Activated naive CD4-positive, alpha-beta T cell treated with anti-CD3 and anti-CD28 coated beads for 36 hours (primary cell): ENCODE measurements around the gene ATP4B. TPM values are rescaled to one million over a fixed set of nuclear protein-coding genes. Genes with fewer than 3 reads are reported as not detected.

ENCODE experiments used
- CTCF ChIA-PET: fragments of 350-600 bp; sonication (Branson Sonifier 250); formaldehyde crosslinking; loops from one replicate; lab custom pipeline; 2021; ENCODE audit warnings: antibody characterized with exemption; lab: Charles Lee
- DNase-seq: peaks from one replicate; pipeline ENCODE4 v3.0.0-alpha.2; 2020
- H3K27ac Mint-ChIP-seq: one replicate; pipeline ENCODE4 v1.8.0; 2021; ENCODE audit warnings: mild to moderate bottlenecking, mixed read lengths
- H3K27me3 Mint-ChIP-seq: one replicate; pipeline ENCODE4 v1.8.0; 2021; ENCODE audit warnings: low read depth, mixed read lengths
- H3K36me3 Mint-ChIP-seq: one replicate; pipeline ENCODE4 v1.8.0; 2021; ENCODE audit warnings: low read depth, mixed read lengths
- H3K4me1 Mint-ChIP-seq: one replicate; pipeline ENCODE4 v1.8.0; 2021; ENCODE audit warnings: low read depth, mixed read lengths
- H3K4me3 Mint-ChIP-seq: one replicate; pipeline ENCODE4 v1.8.0; 2021; ENCODE audit warnings: mild to moderate bottlenecking, moderate library complexity, mixed read lengths
- H3K9me3 Mint-ChIP-seq: one replicate; pipeline ENCODE4 v1.8.0; 2021; ENCODE audit warnings: mixed read lengths
- intact Hi-C: fragments of 100-400 bp; cut with micrococcal nuclease; formaldehyde crosslinking; loops from one replicate; pipeline ENCODE4 v1.15.1; 2023
- total RNA-seq, 2 experiments: library from RNA; stranded (reverse); gene quantifications; one replicate each; pipeline ENCODE4 v1.2.3, GENCODE V29; 2021

Gene ATP4B
- total RNA-seq, 2 experiments from 2014 or later: not detected

DNA sequence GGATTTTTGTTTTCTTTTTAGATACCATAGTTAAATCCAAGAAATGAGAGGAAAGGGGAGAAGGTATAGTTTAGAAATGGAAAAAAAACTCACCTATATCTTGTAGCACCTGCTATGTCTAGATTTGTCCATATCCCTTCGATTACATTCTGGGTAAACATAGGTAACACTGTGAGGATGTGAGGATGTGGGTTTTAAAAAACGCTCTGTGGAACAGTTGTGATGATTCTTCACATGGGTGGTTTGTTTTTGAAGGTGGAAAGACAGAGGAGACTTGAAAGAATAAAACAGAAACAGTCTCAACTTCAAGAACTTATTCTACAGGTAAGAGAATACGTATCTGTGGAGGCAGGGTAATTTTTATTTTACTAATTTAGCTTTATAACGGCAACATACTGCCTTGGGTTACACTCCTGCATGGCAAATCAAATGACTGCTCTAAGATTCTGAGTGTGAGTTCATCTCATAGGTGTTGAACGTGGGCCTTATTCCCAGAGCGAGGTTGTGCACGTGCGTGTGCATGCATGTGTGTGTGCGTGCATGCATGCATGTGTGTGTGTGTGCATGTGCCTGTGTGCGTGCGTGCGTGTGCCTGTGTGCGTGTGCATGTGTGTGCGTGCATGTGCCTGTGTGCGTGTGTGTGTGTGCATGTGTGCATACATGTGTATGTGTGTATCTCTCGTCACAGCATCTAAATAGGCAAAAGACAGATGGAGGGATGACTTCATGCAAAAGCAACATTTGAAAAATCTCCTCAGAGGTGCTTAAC, 23.5 kb downstream of the ATP4B start:
- Mint-ChIP-seq H3K9me3 (no peaks in the 10 kb centered on the region), H3K4me3 (no peak overlapping the region), H3K27ac (peak overlapping the region; percentile 41), H3K4me1 (peaks cover 34% of the 10 kb centered on the region), H3K36me3 (peaks cover 73% of the 10 kb centered on the region), H3K27me3 (no peaks in the 10 kb centered on the region)
- CTCF ChIA-PET: no interaction called here
- intact Hi-C loops: no loop called here
- no peak for DNase-seq

DNA sequence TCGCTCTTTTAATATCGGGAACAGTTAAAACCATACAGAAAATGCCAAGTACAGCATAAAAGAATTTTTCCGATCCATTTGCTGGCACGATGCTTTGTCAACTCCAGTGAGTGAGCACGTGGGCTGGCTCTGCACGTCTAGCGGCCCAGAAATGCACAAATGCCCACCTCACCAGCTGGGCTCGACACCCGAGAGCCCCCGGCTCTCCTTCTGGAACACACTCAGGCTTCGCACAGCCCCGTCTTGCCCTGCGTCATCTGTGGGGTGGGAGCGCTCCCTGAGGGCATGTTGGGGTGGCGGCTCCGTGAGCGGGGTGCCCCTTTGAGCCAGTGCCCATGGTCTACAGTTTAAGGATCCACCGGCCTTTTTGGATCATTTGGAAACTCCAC, 24.5 kb downstream of the ATP4B start:
- intact Hi-C loops: no loop called here
- Mint-ChIP-seq H3K27ac (no peak overlapping the region), H3K4me1 (peaks cover 37% of the 10 kb centered on the region), H3K4me3 (no peak overlapping the region), H3K27me3 (no peaks in the 10 kb centered on the region), H3K9me3 (no peaks in the 10 kb centered on the region), H3K36me3 (peaks cover 72% of the 10 kb centered on the region)
- no peak for DNase-seq
- CTCF ChIA-PET: no interaction called here

DNA sequence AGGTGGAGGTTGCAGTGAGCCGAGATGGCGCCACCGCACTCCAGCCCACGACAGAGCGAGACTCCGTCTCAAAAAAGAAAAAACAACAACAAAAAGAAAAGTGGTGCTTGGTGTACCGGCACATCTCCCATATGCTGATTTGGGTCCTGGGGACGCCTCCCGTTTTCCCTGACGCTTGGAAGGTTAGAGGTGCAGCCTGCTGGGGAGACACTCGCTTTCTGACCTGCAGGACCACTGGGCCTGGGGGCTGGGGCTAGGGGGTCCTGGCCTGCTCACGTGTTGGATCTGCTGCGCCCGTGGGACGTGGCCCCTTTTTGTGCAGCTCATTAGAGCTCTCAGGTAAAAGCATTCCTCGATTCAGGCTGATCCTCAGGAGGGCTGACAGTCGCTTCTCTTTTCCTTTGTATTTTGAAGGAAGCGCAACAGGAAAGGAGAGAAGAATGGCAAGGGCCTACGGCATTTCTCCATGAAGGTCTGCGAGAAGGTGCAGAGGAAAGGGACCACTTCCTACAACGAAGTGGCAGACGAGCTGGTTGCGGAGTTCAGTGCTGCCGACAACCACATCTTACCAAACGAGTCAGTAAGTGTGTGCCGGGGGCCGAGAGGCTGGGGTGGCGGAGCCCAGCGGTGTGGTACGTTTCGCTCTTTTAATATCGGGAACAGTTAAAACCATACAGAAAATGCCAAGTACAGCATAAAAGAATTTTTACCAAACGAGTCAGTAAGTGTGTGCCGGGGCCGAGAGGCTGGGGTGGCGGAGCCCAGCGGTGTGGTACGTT, 25.1 kb downstream of the ATP4B start:
- intact Hi-C loops: no loop called here
- CTCF ChIA-PET: no interaction called here
- H3K36me3 Mint-ChIP-seq: peaks cover 70% of the 10 kb centered on the region

DNA sequence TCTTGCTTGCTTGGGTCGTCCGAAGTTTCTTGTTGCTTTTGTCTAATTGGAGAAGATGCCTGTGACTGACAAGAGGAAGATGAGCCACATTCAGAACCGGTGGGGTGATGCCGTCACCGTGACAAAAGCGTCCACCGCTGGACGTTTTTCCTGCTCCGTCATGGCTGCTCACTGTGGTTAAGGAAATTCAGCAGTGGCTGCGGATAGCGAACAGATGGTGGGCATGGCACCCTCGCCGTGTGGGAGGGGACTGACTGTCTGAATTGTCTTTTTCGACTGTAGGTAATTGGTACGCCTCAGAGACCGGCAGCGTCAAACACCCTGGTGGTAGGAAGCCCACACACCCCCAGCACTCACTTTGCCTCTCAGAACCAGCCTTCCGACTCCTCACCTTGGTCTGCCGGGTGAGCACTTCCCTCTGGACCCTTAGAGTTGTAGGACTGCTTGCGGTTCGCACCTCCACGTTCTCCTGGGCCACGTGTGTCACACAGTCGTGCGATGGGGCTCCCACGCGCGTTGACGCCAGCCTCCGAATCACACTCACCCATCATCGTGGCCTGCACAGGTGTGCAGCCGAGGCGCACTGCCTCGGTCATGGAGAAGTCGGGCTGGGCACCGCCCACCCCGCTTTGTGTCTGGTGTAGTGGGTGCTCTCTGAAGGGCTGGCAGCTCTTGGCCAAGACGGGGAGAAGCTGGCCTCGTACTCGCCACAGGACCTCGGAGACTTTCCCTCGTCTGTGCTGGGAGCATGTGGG, 26.5 kb downstream of the ATP4B start:
- DNase-seq: no peak
- no peak overlapping the region for H3K27ac Mint-ChIP-seq

More for the DNA sequence above, 25.1 kb downstream of the ATP4B start:
- DNase-seq: no peak
- no peaks in the 10 kb centered on the region for H3K9me3 Mint-ChIP-seq
- no peak overlapping the region for H3K27ac Mint-ChIP-seq
- H3K4me3 Mint-ChIP-seq: no peak overlapping the region
- no peaks in the 10 kb centered on the region for H3K27me3 Mint-ChIP-seq
- H3K4me1 Mint-ChIP-seq: peaks cover 38% of the 10 kb centered on the region

DNA sequence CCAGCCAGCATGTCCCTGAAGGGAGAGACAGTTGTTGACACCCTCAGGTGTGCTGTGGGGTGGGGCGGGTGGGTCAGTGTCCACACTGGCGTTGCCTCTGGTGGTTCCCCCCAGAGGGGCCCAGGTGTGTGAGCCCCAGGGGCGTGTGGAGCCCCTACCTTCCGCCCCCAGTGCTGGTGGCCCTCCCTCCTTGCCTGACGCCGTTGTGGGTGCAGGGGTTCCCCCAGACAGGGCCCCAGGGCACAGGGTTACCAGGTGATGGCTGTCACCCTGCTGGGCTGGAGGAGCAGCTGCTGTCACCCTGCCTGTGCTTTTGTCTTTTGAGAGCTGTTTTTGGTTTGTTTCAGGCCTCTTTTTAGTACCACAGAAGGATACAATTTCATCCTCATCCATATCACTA, 27.2 kb downstream of the ATP4B start:
- Mint-ChIP-seq H3K4me1 (peaks cover 39% of the 10 kb centered on the region), H3K27ac (no peak overlapping the region), H3K27me3 (no peaks in the 10 kb centered on the region), H3K36me3 (peaks cover 60% of the 10 kb centered on the region), H3K9me3 (no peaks in the 10 kb centered on the region), H3K4me3 (no peak overlapping the region)
- DNase-seq: no peak
- CTCF ChIA-PET: interaction anchor here (0.7 kb wide), 1 partner anchor 82 kb away, joined by 3 read pairs; no protein-coding TSS in a partner anchor
- intact Hi-C loops: no loop called here

More for the DNA sequence above, 26.5 kb downstream of the ATP4B start:
- H3K9me3 Mint-ChIP-seq: no peaks in the 10 kb centered on the region
- H3K36me3 Mint-ChIP-seq: peaks cover 64% of the 10 kb centered on the region
- H3K4me1 Mint-ChIP-seq: peaks cover 39% of the 10 kb centered on the region
- no peaks in the 10 kb centered on the region for H3K27me3 Mint-ChIP-seq
- intact Hi-C loops: no loop called here
- no peak overlapping the region for H3K4me3 Mint-ChIP-seq
- CTCF ChIA-PET: no interaction called here

DNA sequence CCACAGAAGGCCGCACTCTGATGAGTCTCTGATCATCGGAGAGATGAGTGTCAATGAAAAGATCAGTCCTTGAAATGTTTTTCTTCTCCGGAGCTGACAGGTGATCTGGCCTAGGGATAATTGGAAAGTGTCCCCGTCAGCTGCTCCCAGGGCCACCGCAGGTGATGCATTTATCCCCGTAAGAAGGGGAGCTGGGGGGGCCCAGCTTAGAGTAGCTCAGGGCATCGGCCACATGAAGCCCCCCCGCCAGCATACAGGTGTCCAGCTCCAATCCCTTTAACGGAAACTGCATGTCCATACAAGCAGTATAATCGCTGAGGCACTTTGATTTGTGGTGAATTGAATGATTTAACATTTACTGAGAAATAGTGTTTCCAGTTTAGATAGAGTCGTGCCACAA, 27.7 kb downstream of the ATP4B start:
- H3K27ac Mint-ChIP-seq: no peak overlapping the region
- H3K9me3 Mint-ChIP-seq: no peaks in the 10 kb centered on the region
- CTCF ChIA-PET: interaction anchor here (0.7 kb wide), 1 partner anchor 81 kb away, joined by 3 read pairs; no protein-coding TSS in a partner anchor
- no peak for DNase-seq
- peaks cover 39% of the 10 kb centered on the region for H3K4me1 Mint-ChIP-seq
- H3K4me3 Mint-ChIP-seq: no peak overlapping the region
- peaks cover 61% of the 10 kb centered on the region for H3K36me3 Mint-ChIP-seq
- intact Hi-C loops: no loop called here
- H3K27me3 Mint-ChIP-seq: no peaks in the 10 kb centered on the region

DNA sequence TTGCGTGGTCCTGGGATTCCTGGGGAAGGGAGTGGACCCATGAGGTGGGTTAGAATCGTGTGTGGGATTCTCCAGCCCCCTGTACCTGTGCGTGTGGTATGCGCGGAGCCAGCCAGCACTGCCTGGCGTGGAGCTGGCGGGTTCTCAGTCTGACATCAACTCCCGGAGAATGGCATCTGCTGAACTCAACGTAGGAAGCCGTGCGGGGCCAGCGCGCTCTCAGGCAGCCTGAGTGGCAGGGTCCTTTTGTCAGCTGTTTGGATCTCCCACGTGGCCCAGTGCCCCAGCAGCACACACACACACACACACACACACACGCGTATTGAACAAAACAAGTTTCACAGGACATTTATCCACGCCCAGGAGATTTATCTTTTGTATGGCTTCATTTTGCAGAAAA, 28.1 kb downstream of the ATP4B start:
- H3K9me3 Mint-ChIP-seq: no peaks in the 10 kb centered on the region
- no peak overlapping the region for H3K27ac Mint-ChIP-seq
- CTCF ChIA-PET: interaction anchor here (0.7 kb wide), 1 partner anchor 81 kb away, joined by 3 read pairs; no protein-coding TSS in a partner anchor
- intact Hi-C loops: no loop called here
- no peaks in the 10 kb centered on the region for H3K27me3 Mint-ChIP-seq
- H3K36me3 Mint-ChIP-seq: peaks cover 64% of the 10 kb centered on the region
- no peak overlapping the region for H3K4me3 Mint-ChIP-seq
- DNase-seq: no peak
- peaks cover 36% of the 10 kb centered on the region for H3K4me1 Mint-ChIP-seq

DNA sequence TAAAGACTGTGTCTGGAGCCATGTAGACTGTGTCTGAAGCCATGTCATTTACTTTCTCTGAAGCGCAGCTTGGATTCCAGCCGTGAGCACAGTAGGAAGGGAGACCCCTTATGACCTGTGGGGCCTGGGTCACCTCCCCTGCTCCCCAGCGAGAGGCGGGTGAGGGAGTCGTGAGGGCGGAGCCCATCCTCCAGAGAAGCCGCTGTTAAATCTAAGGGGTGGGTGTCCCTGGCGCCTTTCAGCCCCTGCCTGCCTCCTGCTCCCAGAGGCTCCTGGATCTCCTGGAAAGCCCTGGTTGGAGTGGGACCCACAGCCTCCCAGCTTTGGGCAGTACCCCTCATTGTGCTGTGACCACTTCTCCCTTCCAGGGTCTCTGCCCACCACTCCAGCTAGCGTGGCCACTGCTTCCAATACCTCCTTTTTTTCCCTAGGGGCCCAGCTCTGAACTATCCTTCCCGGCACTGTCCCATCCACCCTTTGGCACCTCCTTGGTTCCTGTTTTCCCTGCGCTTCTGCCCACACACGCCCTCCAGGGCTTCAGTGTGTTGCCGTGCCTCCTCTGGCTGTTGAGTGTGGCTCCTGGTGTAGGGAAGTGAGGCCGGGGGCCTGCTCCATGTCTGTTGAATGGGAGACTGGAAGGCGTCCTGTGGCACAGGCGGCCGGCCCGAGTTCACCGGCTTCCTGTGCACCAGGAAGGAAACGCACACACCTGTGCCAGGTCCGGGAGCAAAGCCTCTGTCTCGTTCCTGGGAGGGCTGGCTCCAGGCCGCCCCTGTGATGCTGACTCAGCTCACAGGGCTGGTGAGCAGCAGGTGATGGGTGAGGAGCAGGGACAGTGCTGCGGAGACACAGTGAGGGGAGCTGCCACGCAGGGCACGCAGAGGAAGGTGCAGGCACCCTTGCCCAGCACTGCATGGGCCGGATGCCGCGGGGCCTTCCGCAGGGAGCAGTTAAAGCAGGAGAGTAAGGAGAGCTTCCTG, 29.4 kb downstream of the ATP4B start:
- no peak overlapping the region for H3K4me3 Mint-ChIP-seq
- no peaks in the 10 kb centered on the region for H3K27me3 Mint-ChIP-seq
- peaks cover 23% of the 10 kb centered on the region for H3K4me1 Mint-ChIP-seq
- intact Hi-C loops: no loop called here
- CTCF ChIA-PET: no interaction called here
- H3K27ac Mint-ChIP-seq: no peak overlapping the region
- DNase-seq: no peak
- H3K9me3 Mint-ChIP-seq: no peaks in the 10 kb centered on the region
- peaks cover 60% of the 10 kb centered on the region for H3K36me3 Mint-ChIP-seq

DNA sequence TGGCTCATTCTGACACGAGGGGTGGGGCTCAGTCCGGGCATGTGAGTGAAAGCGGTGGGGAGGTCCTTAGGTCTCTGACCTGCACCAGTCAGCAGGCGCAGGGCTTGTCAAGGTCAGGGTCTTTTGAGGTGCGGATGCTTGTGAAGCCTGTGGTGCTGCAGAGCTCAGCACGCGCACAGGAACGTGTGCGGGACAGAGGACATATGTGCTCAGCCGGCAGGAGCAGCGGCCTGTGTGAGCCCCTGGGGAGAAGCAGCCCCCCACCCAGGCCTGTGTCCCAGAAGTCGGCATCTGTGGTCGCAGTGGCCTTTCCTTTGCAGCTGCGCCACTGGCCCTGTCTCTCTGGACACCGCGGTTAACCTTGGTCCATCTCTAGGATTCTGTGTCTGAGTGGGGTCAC, 30.9 kb downstream of the ATP4B start:
- H3K4me3 Mint-ChIP-seq: no peak overlapping the region
- H3K36me3 Mint-ChIP-seq: peaks cover 50% of the 10 kb centered on the region
- H3K4me1 Mint-ChIP-seq: peaks cover 10% of the 10 kb centered on the region
- CTCF ChIA-PET: no interaction called here
- H3K9me3 Mint-ChIP-seq: no peaks in the 10 kb centered on the region
- intact Hi-C loops: no loop called here
- H3K27me3 Mint-ChIP-seq: no peaks in the 10 kb centered on the region
- peak overlapping the region; percentile 47 for H3K27ac Mint-ChIP-seq
- no peak for DNase-seq

DNA sequence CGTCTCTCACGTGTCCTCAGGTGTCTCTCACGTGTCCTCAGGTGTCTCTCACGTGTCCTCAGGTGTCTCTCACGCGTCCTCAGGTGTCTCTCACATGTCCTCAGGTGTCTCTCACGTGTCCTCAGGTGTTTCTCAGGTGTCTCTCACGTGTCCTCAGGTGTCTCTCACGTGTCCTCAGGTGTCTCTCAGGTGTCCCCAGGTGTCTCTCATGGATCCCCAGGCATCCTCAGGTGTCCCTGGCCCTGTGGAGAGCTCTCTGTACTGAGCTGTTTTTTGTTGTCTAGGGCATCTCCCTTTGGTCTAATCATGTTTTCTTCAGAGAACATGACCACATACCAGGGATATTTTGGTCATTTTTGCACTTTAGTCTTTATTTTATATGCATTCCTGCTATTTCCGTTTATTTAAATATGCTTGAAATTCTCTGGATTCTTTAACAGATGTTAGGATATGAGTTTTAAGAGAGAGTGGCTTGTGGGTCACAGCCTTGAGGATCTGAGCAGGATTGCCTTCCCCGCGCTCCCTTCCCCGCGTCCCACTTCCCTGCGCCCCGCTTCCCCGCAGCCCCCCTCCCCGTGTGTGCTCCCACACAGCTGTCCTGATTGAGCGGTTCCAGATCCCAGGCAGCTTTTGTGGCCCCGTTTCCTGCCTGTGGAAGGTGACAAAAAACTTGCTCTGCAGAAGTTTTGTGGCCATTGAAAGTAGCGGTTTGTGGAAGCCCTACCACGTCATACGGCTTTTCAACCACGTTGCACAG, 31.9 kb downstream of the ATP4B start:
- CTCF ChIA-PET: no interaction called here
- DNase-seq: no peak
- no peak overlapping the region for H3K4me3 Mint-ChIP-seq
- intact Hi-C loops: no loop called here
- H3K27me3 Mint-ChIP-seq: no peaks in the 10 kb centered on the region
- H3K9me3 Mint-ChIP-seq: no peaks in the 10 kb centered on the region
- peaks cover 42% of the 10 kb centered on the region for H3K36me3 Mint-ChIP-seq
- peaks cover 6% of the 10 kb centered on the region for H3K4me1 Mint-ChIP-seq
- H3K27ac Mint-ChIP-seq: no peak overlapping the region
